Omental fat pad (tissue), 4 donors: Measurements from ENCODE around the gene DPYSL3. TPM values are rescaled to one million over a fixed set of nuclear protein-coding genes. Genes with fewer than 3 reads are reported as not detected.
A peak's percentile ranks its signal among the peaks of the same experiment; 100 is the strongest.

Source experiments
- ATAC-seq: fragments of 150-250 bp; one replicate; pipeline ENCODE4 v1.9.1; 2016; ENCODE audit warnings: mild to moderate bottlenecking, moderate library complexity; ENCODE audit not compliant: low FRiP score
- DNase-seq: peaks from one replicate; pipeline ENCODE4 v3.0.0-alpha.2; 2019; ENCODE audit warnings: low spot score
- CTCF ChIP-seq, 3 donors: fragments of 450-650 bp; IDR thresholded peaks; one replicate each; pipeline ENCODE4 v1.5.1; 2016 to 2017; ENCODE audit warnings: antibody characterized with exemption in 3 of 3, mild to moderate bottlenecking in 3 of 3, moderate library complexity in 2 of 3
- total RNA-seq, 4 donors: library from RNA; depleted of rRNA; stranded (reverse); fragments of >200 nt; gene quantifications; one replicate each; pipeline ENCODE4 v1.1.0, GENCODE V29; 2016

DPYSL3 gene
- total RNA-seq, 4 donors from 2014 or later: 26.9 to 78.0 (median 54.9) TPM

DNA sequence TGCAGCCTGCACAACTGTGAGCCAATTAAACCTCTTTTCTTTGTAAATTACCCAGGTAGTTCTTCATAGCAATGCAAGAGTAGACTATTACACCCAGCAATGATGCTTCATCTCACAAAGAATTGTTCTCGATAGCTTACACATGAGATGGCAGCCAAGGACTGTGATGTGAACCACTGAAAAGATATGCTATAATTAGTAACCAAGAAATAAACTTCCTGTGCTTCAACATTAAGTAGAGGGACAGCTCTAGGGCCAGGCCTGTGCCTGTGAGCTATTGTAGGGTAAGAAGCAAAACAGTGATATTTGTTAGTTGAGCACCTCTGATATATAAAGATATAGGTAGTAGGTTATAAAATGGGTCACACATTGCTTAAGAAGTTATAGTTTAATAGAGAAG, 41.8 kb upstream of the DPYSL3 start:
- ATAC-seq (no peak), DNase-seq (no peak)
- no peak for TF ChIP-seq CTCF (IDR thresholded peaks at IDR 0.05)

- ATAC-seq (peak; percentile 93), DNase-seq (no peak)
These were observed 37.9 kb upstream of the DPYSL3 start for GRCh38 chr5:147547730-147548129.

GRCh38 chr5:147544556-147544955, 34.7 kb upstream of the DPYSL3 start:
- ATAC-seq (no peak), DNase-seq (no peak)
- no peak for TF ChIP-seq CTCF (IDR thresholded peaks at IDR 0.05)

More at GRCh38 chr5:147547730-147548129, 37.9 kb upstream of the DPYSL3 start:
- no peak for TF ChIP-seq CTCF (IDR thresholded peaks at IDR 0.05)

GRCh38 chr5:147539053-147539452, 29.2 kb upstream of the DPYSL3 start:
- no peak for TF ChIP-seq CTCF (IDR thresholded peaks at IDR 0.05)
- DNase-seq: no peak
- ATAC-seq: peak; percentile 62

DNA sequence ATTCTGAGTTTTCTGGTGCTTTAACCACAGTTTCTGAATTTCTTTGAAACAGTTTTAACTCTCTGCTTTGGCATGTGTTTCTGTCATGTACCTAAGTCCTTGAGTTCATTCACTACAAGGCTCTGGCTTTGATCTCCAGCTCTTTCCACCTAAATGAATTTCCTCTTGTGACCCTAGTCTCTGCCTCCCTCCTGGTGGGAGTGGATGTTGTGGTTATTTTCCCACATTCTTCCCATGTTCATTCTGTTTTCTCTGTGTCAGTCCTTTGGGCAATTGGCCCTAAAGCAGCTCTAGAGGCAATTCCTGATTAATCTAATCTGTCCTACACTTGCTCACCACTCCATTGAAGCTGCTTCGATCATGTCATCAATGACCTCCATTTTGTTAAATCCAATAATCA, 28.4 kb upstream of the DPYSL3 start:
- DNase-seq: no peak
- ATAC-seq: no peak

GRCh38 chr5:147534172-147534951, 24.5 kb upstream of the DPYSL3 start:
- TF ChIP-seq CTCF (IDR thresholded peaks at IDR 0.05): no peak
- DNase-seq (no peak), ATAC-seq (no peak)

More for the DNA sequence above, 28.4 kb upstream of the DPYSL3 start:
- TF ChIP-seq CTCF (IDR thresholded peaks at IDR 0.05): no peak

GRCh38 chr5:147532156-147532555, 22.3 kb upstream of the DPYSL3 start:
- TF ChIP-seq CTCF (IDR thresholded peaks at IDR 0.05): no peak
- DNase-seq: no peak
- no peak for ATAC-seq
